ENCODE results near the gene CALML5.

Gene CALML5

GRCh38 chr10:5499493-5500140 is at the start of gene CALML5:
CALML5 (minus strand) TSS chr10:5499570; CDS start chr10:5499438, 132 bp downstream.
- DNase-seq (ENCODE audit: low spot score) (no peak), FAIRE-seq (no peak)

GRCh38 chr10:5547931-5548660 is 48.7 kb upstream of the CALML5 start:
- FAIRE-seq (no peak), DNase-seq (ENCODE audit: low spot score) (no peak)

GRCh38 chr10:5547681-5547930 is 48.2 kb upstream of the CALML5 start:
- FAIRE-seq: no peak
- DNase-seq (ENCODE audit: low spot score): no peak

- DNase-seq (ENCODE audit: low spot score) (no peak), FAIRE-seq (no peak)
Observed at GRCh38 chr10:5546891-5547680, 47.7 kb upstream of the CALML5 start.

GRCh38 chr10:5545778-5546710 is 46.7 kb upstream of the CALML5 start:
- no peak for FAIRE-seq
- peak; percentile 40 for DNase-seq (ENCODE audit: low spot score)

GRCh38 chr10:5545426-5545777 is 46.0 kb upstream of the CALML5 start:
- FAIRE-seq (no peak), DNase-seq (ENCODE audit: low spot score) (no peak)

- no peak for FAIRE-seq
- DNase-seq (ENCODE audit: low spot score): no peak
Observed at GRCh38 chr10:5545011-5545410, 45.6 kb upstream of the CALML5 start.

GRCh38 chr10:5544216-5544805 is 44.9 kb upstream of the CALML5 start:
- FAIRE-seq: no peak
- DNase-seq (ENCODE audit: low spot score): no peak

- FAIRE-seq: no peak
Observed at GRCh38 chr10:5543623-5544022, 44.3 kb upstream of the CALML5 start.

GRCh38 chr10:5542100-5542499 is 42.7 kb upstream of the CALML5 start:
- FAIRE-seq (no peak), DNase-seq (ENCODE audit: low spot score) (no peak)

More at GRCh38 chr10:5543623-5544022, 44.3 kb upstream of the CALML5 start:
- DNase-seq (ENCODE audit: low spot score): no peak

- no peak for DNase-seq (ENCODE audit: low spot score)
- no peak for FAIRE-seq
Observed at GRCh38 chr10:5540891-5541290, 41.5 kb upstream of the CALML5 start.

GRCh38 chr10:5540080-5540479 is 40.7 kb upstream of the CALML5 start:
- FAIRE-seq: no peak

GRCh38 chr10:5538892-5539651 is 39.7 kb upstream of the CALML5 start:
- FAIRE-seq (no peak), DNase-seq (ENCODE audit: low spot score) (no peak)

More at GRCh38 chr10:5540080-5540479, 40.7 kb upstream of the CALML5 start:
- DNase-seq (ENCODE audit: low spot score): no peak

GRCh38 chr10:5538446-5538845 is 39.1 kb upstream of the CALML5 start:
- DNase-seq (ENCODE audit: low spot score): no peak

GRCh38 chr10:5537684-5538083 is 38.3 kb upstream of the CALML5 start:
- FAIRE-seq (no peak), DNase-seq (ENCODE audit: low spot score) (no peak)

More at GRCh38 chr10:5538446-5538845, 39.1 kb upstream of the CALML5 start:
- FAIRE-seq: no peak

GRCh38 chr10:5536486-5537081 is 37.2 kb upstream of the CALML5 start:
- FAIRE-seq: no peak

GRCh38 chr10:5534880-5535856 is 35.8 kb upstream of the CALML5 start:
- FAIRE-seq (no peak), DNase-seq (ENCODE audit: low spot score) (no peak)

More at GRCh38 chr10:5536486-5537081, 37.2 kb upstream of the CALML5 start:
- no peak for DNase-seq (ENCODE audit: low spot score)

GRCh38 chr10:5534051-5534821 is 34.9 kb upstream of the CALML5 start:
- FAIRE-seq (no peak), DNase-seq (ENCODE audit: low spot score) (no peak)

Measured in RCC 7860 (cell line).